Measurements from ENCODE around the gene RNF223. TPM values are rescaled to one million over a fixed set of nuclear protein-coding genes. Genes with fewer than 3 reads are reported as not detected.

RNF223 gene
- total RNA-seq, 1 experiment from 2014 or later, result not detected

DNA sequence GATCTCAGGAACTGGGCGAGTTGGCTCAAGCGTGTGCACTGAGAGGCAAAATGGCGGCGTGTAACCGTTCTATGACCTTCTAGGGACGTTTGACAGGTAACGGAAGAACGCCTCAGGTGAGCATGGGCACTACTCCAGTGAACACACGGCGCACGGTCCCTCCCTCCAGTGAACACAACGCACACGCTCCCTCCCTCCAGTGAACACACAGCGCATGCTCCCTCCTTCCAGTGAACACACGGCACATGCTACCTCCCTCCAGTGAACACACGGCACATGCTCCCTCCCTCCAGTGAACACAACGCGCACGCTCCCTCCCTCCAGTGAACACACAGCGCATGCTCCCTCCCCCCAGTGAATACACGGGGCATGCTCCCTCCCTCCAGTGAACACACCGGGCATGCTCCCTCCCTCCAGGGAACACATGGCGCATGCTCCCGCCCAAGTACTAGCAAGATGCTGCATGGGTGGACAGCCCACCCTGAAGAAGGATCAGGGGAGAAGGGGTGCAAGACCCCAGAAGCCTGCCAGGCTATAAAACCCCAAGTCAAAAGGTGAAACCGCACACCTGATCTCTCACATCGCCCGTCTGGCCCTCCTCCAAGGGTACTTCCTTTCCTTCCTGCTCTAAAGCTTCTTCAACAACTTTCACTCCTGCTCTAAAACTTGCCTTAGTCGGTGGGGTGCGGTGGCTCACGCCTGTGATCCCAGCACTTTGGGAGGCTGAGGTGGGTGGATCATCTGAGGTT, 38.3 kb upstream of the RNF223 start:
- Histone ChIP-seq H3K27ac (ENCODE audit: insufficient read length, low read depth, low read length) (no peak overlapping the region), H2AFZ (ENCODE audit: low read length) (no peak overlapping the region), H2BK20ac (ENCODE audit: low read depth, low read length, poor library complexity, severe bottlenecking) (no peak overlapping the region), H2AK5ac (ENCODE audit: insufficient read length, low read length) (no peak overlapping the region), H2BK12ac (ENCODE audit: insufficient read length, low read depth, low read length) (no peak overlapping the region), H3K4ac (ENCODE audit: low read depth, low read length) (no peak overlapping the region), H4K5ac (ENCODE audit: insufficient read length, low read depth, low read length) (no peak overlapping the region), H3K23ac (ENCODE audit: insufficient read length, low read depth, low read length) (no peak overlapping the region), H3K4me2 (ENCODE audit: insufficient read depth, insufficient read length, low read length) (no peak overlapping the region), H3K27me3 (ENCODE audit: insufficient read depth, low read length) (peaks cover 3% of the 10 kb centered on the region; the same call in 1 of the 2 replicates), H3K18ac (ENCODE audit: insufficient read length, low read depth, low read length) (no peak overlapping the region), H3T11ph (ENCODE audit: low read length) (no peak overlapping the region), H3K14ac (ENCODE audit: insufficient read depth, low read length) (no peak overlapping the region), H4K20me1 (ENCODE audit: control insufficient read depth, insufficient read depth, insufficient read length) (no peaks in the 10 kb centered on the region), H4K8ac (replicated peaks; ENCODE audit: insufficient read length, low read depth, low read length) (no peak overlapping the region), H3K23me2 (ENCODE audit: insufficient read length, low read depth, low read length, poor library complexity, severe bottlenecking) (peaks cover 8% of the 10 kb centered on the region), H3K9me3 (ENCODE audit: control insufficient read depth, low read depth, low read length) (peaks cover 7% of the 10 kb centered on the region), H3K4me1 (ENCODE audit: insufficient read depth, low read length) (no peaks in the 10 kb centered on the region; the same call in 1 of the 2 replicates), H2BK120ac (ENCODE audit: low read depth, low read length, poor library complexity, severe bottlenecking) (no peak overlapping the region), H3K56ac (ENCODE audit: insufficient read length, low read depth, low read length) (no peak overlapping the region), H3K79me2 (ENCODE audit: insufficient read depth, low read length) (no peaks in the 10 kb centered on the region; the same call in 1 of the 2 replicates), H2BK5ac (ENCODE audit: insufficient read length, low read length) (no peak overlapping the region), H2BK15ac (ENCODE audit: low read depth, low read length) (no peak overlapping the region), H3K79me1 (ENCODE audit: insufficient read depth, low read depth, low read length, poor library complexity, severe bottlenecking) (peaks cover 2% of the 10 kb centered on the region), H4K91ac (ENCODE audit: insufficient read length, low read depth, low read length) (no peak overlapping the region), H3K9ac (ENCODE audit: extremely low read depth, insufficient read length, low read length) (no peak overlapping the region)
- H3K27me3 Mint-ChIP-seq (ENCODE audit: low read depth), result peaks cover 6% of the 10 kb centered on the region
- peaks cover 29 to 51% (median 31%) of the 10 kb centered on the region in 3 experiments for H3K36me3 Mint-ChIP-seq (ENCODE audit: insufficient read depth in 1 of 3, low read depth in 3 of 3)
- peaks cover 19 to 22% of the 10 kb centered on the region in 2 experiments for H3K4me1 Mint-ChIP-seq
- H3K27ac Mint-ChIP-seq, result peak overlapping the region; percentile 21 to 66 (median 59); a peak in 4 of 7 replicates
- no peak overlapping the region; a peak in 1 of 5 replicates for H3K4me3 Mint-ChIP-seq
- no CpG with 5 or more reads among the region's 30 CpGs for WGBS (ENCODE audit: extremely low coverage, insufficient read length, low lambda C conversion rate)
- TF ChIP-seq, protein P1, sequence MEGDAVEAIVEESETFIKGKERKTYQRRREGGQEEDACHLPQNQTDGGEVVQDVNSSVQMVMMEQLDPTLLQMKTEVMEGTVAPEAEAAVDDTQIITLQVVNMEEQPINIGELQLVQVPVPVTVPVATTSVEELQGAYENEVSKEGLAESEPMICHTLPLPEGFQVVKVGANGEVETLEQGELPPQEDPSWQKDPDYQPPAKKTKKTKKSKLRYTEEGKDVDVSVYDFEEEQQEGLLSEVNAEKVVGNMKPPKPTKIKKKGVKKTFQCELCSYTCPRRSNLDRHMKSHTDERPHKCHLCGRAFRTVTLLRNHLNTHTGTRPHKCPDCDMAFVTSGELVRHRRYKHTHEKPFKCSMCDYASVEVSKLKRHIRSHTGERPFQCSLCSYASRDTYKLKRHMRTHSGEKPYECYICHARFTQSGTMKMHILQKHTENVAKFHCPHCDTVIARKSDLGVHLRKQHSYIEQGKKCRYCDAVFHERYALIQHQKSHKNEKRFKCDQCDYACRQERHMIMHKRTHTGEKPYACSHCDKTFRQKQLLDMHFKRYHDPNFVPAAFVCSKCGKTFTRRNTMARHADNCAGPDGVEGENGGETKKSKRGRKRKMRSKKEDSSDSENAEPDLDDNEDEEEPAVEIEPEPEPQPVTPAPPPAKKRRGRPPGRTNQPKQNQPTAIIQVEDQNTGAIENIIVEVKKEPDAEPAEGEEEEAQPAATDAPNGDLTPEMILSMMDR (conservative IDR thresholded peaks at IDR 0.05), result no peak
- H3K9me3 Mint-ChIP-seq, result peaks cover 24 to 26% of the 10 kb centered on the region in 2 experiments
- no peak for DNase-seq
